Measurements from ENCODE around the gene CASKIN1. TPM values are rescaled to one million over a fixed set of nuclear protein-coding genes. Genes with fewer than 3 reads are reported as not detected.

CASKIN1 gene
- total and polyA plus RNA-seq, 10 of the 15 experiments (the other 5 are each of a cell fraction or from before 2014, with no cell fraction given): 0.03 to 0.33 (median 0.11) TPM; not detected in 5

DNA sequence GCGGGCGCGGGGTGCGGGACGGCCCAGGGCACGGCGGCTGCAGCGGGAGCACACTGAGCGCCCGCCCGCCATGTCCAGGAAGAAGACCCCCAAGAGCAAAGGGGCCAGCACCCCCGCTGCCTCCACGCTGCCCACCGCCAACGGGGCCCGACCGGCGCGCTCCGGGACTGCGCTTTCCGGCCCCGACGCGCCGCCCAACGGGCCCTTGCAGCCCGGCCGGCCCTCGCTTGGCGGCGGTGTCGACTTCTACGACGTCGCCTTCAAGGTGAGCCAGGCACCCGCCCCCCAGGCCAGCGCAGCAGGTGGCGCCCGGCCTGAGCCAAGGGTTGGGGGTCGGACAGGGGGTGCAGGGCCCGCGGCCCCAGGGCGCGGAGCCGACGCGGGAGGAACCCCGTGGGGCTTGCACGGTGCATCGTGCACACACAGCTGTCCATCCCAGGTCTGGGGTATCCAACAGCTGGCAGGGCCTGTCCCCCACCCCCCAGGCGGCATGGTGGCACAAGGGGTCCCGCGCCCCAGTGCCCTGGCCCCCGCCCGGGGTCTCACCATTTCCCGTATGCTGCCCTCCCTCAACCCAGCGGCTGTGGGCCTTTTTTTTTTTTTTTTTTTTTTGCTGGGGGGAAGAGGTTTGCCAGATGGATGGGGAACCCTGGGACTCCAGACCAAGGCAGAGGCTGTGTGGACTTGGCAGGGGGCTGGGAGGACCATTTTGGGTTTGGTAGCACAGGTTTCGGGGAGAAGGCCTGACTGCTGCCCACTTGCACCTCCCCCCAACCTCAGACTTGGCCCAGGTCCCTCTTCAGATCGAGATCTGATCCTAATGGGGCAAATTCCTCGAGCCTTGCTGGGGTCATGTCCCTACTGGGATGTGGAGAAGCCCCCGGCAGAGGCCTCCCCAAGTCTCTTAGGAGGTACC is 47.4 kb downstream of the CASKIN1 start (continued):
- TF ChIP-seq, protein P1, sequence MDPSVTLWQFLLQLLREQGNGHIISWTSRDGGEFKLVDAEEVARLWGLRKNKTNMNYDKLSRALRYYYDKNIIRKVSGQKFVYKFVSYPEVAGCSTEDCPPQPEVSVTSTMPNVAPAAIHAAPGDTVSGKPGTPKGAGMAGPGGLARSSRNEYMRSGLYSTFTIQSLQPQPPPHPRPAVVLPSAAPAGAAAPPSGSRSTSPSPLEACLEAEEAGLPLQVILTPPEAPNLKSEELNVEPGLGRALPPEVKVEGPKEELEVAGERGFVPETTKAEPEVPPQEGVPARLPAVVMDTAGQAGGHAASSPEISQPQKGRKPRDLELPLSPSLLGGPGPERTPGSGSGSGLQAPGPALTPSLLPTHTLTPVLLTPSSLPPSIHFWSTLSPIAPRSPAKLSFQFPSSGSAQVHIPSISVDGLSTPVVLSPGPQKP (IDR thresholded peaks at IDR 0.05; ENCODE audit: low read depth, low read length): no peak
- no peak for TF ChIP-seq E4F1 (IDR thresholded peaks at IDR 0.05; ENCODE audit: borderline replicate concordance, partially characterized antibody)
- no peak for TF ChIP-seq CBX5 (IDR thresholded peaks at IDR 0.05; ENCODE audit: low read depth)
- TF ChIP-seq ZNF384 (IDR thresholded peaks at IDR 0.05; ENCODE audit: borderline replicate concordance, low read depth, low read length): peak; percentile 23; the same call in 1 of the 2 replicates
- TF ChIP-seq IKZF1 (conservative IDR thresholded peaks at IDR 0.05): peak; percentile 47; the same call in 1 of the 2 replicates
- no peak for TF ChIP-seq EZH2 (IDR thresholded peaks at IDR 0.05; ENCODE audit: borderline replicate concordance, control insufficient read depth, low read depth, low read length)
- TF ChIP-seq SREBF2 (IDR thresholded peaks at IDR 0.05; ENCODE audit: low read length): no peak
- TF ChIP-seq BCL11A (IDR thresholded peaks at IDR 0.05; ENCODE audit: low read depth, low read length): no peak
